ENCODE measurements around the gene SORCS1.

The SORCS1 gene

GRCh38 chr10:106714734-106715555 is 449.6 kb downstream of the SORCS1 start:
- DNase-seq, result no peak

- DNase-seq, result no peak
Observed at GRCh38 chr10:106713846-106714245, 450.7 kb downstream of the SORCS1 start.

GRCh38 chr10:106712988-106713387 is 451.5 kb downstream of the SORCS1 start:
- DNase-seq, result no peak

GRCh38 chr10:106711313-106711906 is 453.1 kb downstream of the SORCS1 start:
- DNase-seq, result peak; percentile 56

- no peak for DNase-seq
Observed at GRCh38 chr10:106708506-106708905, 456.0 kb downstream of the SORCS1 start.

- no peak for DNase-seq
Observed at GRCh38 chr10:106707657-106708056, 456.8 kb downstream of the SORCS1 start.

- DNase-seq, result no peak
Observed at GRCh38 chr10:106706127-106706526, 458.4 kb downstream of the SORCS1 start.

GRCh38 chr10:106705681-106706100 is 458.8 kb downstream of the SORCS1 start:
- peak; percentile 71 for DNase-seq

- no peak for DNase-seq
Observed at GRCh38 chr10:106696239-106696638, 468.3 kb downstream of the SORCS1 start.

GRCh38 chr10:106694696-106695095 is 469.8 kb downstream of the SORCS1 start:
- DNase-seq, result no peak

- DNase-seq, result no peak
Observed at GRCh38 chr10:106682175-106682574, 482.3 kb downstream of the SORCS1 start.

GRCh38 chr10:106680061-106680460 is 484.4 kb downstream of the SORCS1 start:
- no peak for DNase-seq

GRCh38 chr10:106679314-106679713 is 485.2 kb downstream of the SORCS1 start:
- DNase-seq, result no peak

GRCh38 chr10:106672517-106673175 is 491.9 kb downstream of the SORCS1 start:
- DNase-seq, result no peak

GRCh38 chr10:106661767-106662140 is 502.8 kb downstream of the SORCS1 start:
- DNase-seq, result no peak

- DNase-seq, result no peak
Observed at GRCh38 chr10:106661133-106661766, 503.3 kb downstream of the SORCS1 start.

- no peak for DNase-seq
Observed at GRCh38 chr10:106660550-106660949, 504.0 kb downstream of the SORCS1 start.

GRCh38 chr10:106655636-106656035 is 508.9 kb downstream of the SORCS1 start:
- DNase-seq, result no peak

- DNase-seq, result no peak
Observed at GRCh38 chr10:106655165-106655564, 509.3 kb downstream of the SORCS1 start.

- DNase-seq, result no peak
Observed at GRCh38 chr10:106652279-106652678, 512.2 kb downstream of the SORCS1 start.

GRCh38 chr10:106648534-106649481 is 515.7 kb downstream of the SORCS1 start:
- DNase-seq, result no peak

GRCh38 chr10:106643473-106643872 is 521.0 kb downstream of the SORCS1 start:
- no peak for DNase-seq
